HepG2 (cell line): ENCODE results near the gene SLC2A6. TPM values are rescaled to one million over a fixed set of nuclear protein-coding genes. Genes with fewer than 3 reads are reported as not detected.

Experiments
- ATAD3A ChIP-seq: sonication (generic); formaldehyde crosslinking; IDR thresholded peaks from 2 replicates; pipeline ENCODE4 v1.4.0; 2020; ENCODE audit warnings: missing genetic modification reagents
- ISL2 ChIP-seq: sonication (generic); formaldehyde crosslinking; IDR thresholded peaks from 2 replicates; pipeline ENCODE4 v1.5.0; 2020; ENCODE audit warnings: missing genetic modification reagents
- POLR2A ChIP-seq, 2 experiments: IDR thresholded peaks; 2 replicates each; pipeline ENCODE4 v1.6.1; 2011; ENCODE audit warnings: low read depth in 2 of 2, low read length in 2 of 2, mild to moderate bottlenecking in 1 of 2, moderate library complexity in 1 of 2; ENCODE audit not compliant: insufficient read depth in 1 of 2
- SMARCE1 ChIP-seq: fragments of 450-650 bp; IDR thresholded peaks from 2 replicates; pipeline ENCODE4 v1.6.1; 2017; ENCODE audit warnings: borderline replicate concordance
- TBP ChIP-seq: sonication (generic); formaldehyde crosslinking; IDR thresholded peaks from 2 replicates; pipeline ENCODE4 v1.5.0; 2020; ENCODE audit warnings: missing genetic modification reagents
- TP53 ChIP-seq: sonication (generic); formaldehyde crosslinking; conservative IDR thresholded peaks from 2 replicates; pipeline ENCODE4 v1.4.0; 2020; ENCODE audit warnings: missing genetic modification reagents
- YY1 ChIP-seq: IDR thresholded peaks from 2 replicates; pipeline ENCODE4 v1.6.1; 2011; ENCODE audit warnings: low read length, low read depth, moderate library complexity, mild to moderate bottlenecking; ENCODE audit not compliant: insufficient read depth, insufficient replicate concordance
- ZNF260 ChIP-seq: sonication (generic); formaldehyde crosslinking; IDR thresholded peaks from 2 replicates; pipeline ENCODE4 v1.4.0; 2020; ENCODE audit warnings: missing genetic modification reagents, low read depth, mild to moderate bottlenecking, borderline replicate concordance
- ZNF776 ChIP-seq: sonication (generic); formaldehyde crosslinking; IDR thresholded peaks from 2 replicates; pipeline ENCODE4 v1.4.0; 2020; ENCODE audit warnings: mild to moderate bottlenecking, missing genetic modification reagents
- ZNF781 ChIP-seq: sonication (generic); formaldehyde crosslinking; IDR thresholded peaks from 2 replicates; pipeline ENCODE4 v1.5.1; 2020; ENCODE audit warnings: borderline replicate concordance, mild to moderate bottlenecking, missing genetic modification reagents; ENCODE audit errors: not compliant biosample characterization
- ZNF790 ChIP-seq: sonication (generic); formaldehyde crosslinking; IDR thresholded peaks from 2 replicates; pipeline ENCODE4 v1.8.0; 2022; ENCODE audit warnings: missing genetic modification reagents, mild to moderate bottlenecking, borderline replicate concordance
- polyA plus RNA-seq, 8 experiments: library from polyadenylated mRNA; depleted of rRNA in 3 of 8; stranded (reverse) in 7 of 8; unstranded in 1 of 8; fragments of >200 nt; fragmentation: Illumina TruSeq in 4 of 8; extraction: Trizol in 4 of 8; gene quantifications; 2 replicates each; pipeline versions ENCODE4 v1.2.1 to v1.2.3, GENCODE V29; 2011 to 2016; ENCODE audit warnings: low read depth in 4 of 8, missing spikeins in 1 of 8, mixed read lengths in 1 of 8; ENCODE audit not compliant: insufficient read depth in 1 of 8
- total RNA-seq, 5 experiments: library from RNA; depleted of rRNA; stranded (reverse); fragments of >200 nt; fragmentation: Illumina TruSeq; extraction: Trizol; gene quantifications; 2 replicates each; pipeline ENCODE4 v1.2.3, GENCODE V29; 2016; ENCODE audit warnings: low read depth in 1 of 5
- TF ChIP-seq, protein P1 (sequence below): sonication (generic); formaldehyde crosslinking; IDR thresholded peaks from 2 replicates; pipeline ENCODE4 v1.8.0; 2022; ENCODE audit warnings: low read depth, missing genetic modification reagents
- TF ChIP-seq, protein P2 (sequence below): IDR thresholded peaks from 2 replicates; pipeline ENCODE4 v1.6.1; 2016; ENCODE audit warnings: missing genetic modification reagents, missing compliant biosample characterization
- TF ChIP-seq, protein P3 (sequence below): sonication (generic); formaldehyde crosslinking; IDR thresholded peaks from 2 replicates; pipeline ENCODE4 v1.8.1; 2023; ENCODE audit warnings: mild to moderate bottlenecking, missing genetic modification reagents
- TF ChIP-seq, protein P4 (sequence below): sonication (generic); formaldehyde crosslinking; IDR thresholded peaks from 2 replicates; pipeline ENCODE4 v1.8.1; 2023; ENCODE audit warnings: mild to moderate bottlenecking, missing genetic modification reagents
- TF ChIP-seq, protein P5 (sequence below): sonication (generic); formaldehyde crosslinking; IDR thresholded peaks from 2 replicates; pipeline ENCODE4 v1.9.0; 2022; ENCODE audit warnings: low read depth, missing genetic modification reagents
- TF ChIP-seq, protein P6 (sequence below): sonication (generic); formaldehyde crosslinking; IDR thresholded peaks from 2 replicates; pipeline ENCODE4 v1.8.1; 2023; ENCODE audit warnings: mild to moderate bottlenecking, inconsistent platforms, moderate library complexity, missing genetic modification reagents, borderline replicate concordance
- TF ChIP-seq, protein P7 (sequence below): sonication (generic); formaldehyde crosslinking; IDR thresholded peaks from 2 replicates; pipeline ENCODE4 v1.4.0; 2020; ENCODE audit warnings: missing genetic modification reagents, borderline replicate concordance

Gene SLC2A6
- total and polyA plus RNA-seq, 2 of the 13 experiments (the other 11 are each of a cell fraction or from before 2014, with no cell fraction given) = 4.1 to 15.0 TPM

DNA sequence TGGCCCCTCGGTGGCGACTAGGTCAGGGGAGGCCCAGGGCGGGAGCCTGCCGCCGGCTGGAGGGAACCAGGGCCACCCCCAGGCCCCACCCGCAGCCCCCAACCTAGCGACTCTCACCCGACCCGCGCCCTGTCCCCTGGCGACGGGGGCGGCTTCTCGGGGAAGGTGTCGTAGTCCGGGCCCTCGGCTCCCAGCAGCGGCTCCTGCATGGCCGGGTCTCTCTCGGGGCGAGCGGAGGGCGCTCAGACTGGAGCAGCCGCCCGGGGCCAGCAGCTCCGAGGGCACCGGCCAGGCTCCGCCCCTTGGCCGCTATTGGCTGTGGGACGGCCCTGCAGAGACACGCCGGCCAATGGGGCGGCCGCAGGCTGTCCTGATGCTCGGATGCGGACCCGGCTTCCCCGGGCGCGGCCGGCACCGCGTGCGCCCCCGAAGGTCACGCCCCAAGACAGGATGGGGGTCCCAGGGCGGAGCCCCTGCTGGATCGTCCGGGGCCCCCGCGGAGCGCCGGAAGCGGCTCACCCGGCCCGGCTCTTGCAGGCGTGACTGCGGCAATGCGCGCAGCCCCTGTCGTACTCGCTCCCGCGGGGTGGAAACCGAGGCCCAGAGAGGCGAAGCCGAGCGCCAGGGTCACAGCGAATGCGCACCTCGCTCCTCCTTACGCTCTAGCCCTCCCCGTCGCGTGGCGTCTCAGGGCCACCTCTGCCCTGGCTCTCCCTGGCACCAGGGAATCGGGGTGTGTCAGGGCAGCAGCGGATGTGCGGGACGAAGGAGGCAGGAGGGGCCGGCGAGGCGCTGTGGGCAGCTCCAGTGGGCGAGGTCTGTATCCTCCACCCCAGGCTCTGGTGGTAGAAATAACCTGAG is at the start of gene SLC2A6 (continued):
- TF ChIP-seq, protein P1, sequence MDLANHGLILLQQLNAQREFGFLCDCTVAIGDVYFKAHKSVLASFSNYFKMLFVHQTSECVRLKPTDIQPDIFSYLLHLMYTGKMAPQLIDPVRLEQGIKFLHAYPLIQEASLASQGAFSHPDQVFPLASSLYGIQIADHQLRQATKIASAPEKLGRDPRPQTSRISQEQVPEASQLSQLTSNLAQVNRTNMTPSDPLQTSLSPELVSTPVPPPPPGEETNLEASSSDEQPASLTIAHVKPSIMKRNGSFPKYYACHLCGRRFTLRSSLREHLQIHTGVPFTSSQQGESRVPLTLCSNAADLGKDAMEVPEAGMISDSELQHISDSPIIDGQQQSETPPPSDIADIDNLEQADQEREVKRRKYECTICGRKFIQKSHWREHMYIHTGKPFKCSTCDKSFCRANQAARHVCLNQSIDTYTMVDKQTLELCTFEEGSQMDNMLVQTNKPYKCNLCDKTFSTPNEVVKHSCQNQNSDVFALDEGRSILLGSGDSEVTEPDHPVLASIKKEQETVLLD (CRISPR knock-in tag) = no peak; the same call in 1 of the 2 replicates
- TF ChIP-seq SMARCE1 (no peak), YY1 (no peak), POLR2A (IDR thresholded peaks at IDR 0.05; ENCODE audit: insufficient read depth in 1 of 2, low read depth in 2 of 2, low read length in 2 of 2) (no peak), ZNF790 (CRISPR knock-in tag) (no peak), TP53 (CRISPR knock-in tag) (no peak), TBP (CRISPR knock-in tag) (no peak), ZNF781 (CRISPR knock-in tag) (no peak), ZNF776 (CRISPR knock-in tag) (peak; percentile 86), ATAD3A (no peak), ISL2 (CRISPR knock-in tag) (no peak), ZNF260 (CRISPR knock-in tag) (no peak)
- TF ChIP-seq, protein P2, sequence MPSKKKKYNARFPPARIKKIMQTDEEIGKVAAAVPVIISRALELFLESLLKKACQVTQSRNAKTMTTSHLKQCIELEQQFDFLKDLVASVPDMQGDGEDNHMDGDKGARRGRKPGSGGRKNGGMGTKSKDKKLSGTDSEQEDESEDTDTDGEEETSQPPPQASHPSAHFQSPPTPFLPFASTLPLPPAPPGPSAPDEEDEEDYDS (CRISPR knock-in tag) = peak; percentile 55
- TF ChIP-seq, protein P3, sequence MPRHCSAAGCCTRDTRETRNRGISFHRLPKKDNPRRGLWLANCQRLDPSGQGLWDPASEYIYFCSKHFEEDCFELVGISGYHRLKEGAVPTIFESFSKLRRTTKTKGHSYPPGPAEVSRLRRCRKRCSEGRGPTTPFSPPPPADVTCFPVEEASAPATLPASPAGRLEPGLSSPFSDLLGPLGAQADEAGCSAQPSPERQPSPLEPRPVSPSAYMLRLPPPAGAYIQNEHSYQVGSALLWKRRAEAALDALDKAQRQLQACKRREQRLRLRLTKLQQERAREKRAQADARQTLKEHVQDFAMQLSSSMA (CRISPR knock-in tag) = no peak; the same call in 1 of the 2 replicates
- TF ChIP-seq, protein P4, sequence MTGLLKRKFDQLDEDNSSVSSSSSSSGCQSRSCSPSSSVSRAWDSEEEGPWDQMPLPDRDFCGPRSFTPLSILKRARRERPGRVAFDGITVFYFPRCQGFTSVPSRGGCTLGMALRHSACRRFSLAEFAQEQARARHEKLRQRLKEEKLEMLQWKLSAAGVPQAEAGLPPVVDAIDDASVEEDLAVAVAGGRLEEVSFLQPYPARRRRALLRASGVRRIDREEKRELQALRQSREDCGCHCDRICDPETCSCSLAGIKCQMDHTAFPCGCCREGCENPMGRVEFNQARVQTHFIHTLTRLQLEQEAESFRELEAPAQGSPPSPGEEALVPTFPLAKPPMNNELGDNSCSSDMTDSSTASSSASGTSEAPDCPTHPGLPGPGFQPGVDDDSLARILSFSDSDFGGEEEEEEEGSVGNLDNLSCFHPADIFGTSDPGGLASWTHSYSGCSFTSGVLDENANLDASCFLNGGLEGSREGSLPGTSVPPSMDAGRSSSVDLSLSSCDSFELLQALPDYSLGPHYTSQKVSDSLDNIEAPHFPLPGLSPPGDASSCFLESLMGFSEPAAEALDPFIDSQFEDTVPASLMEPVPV (CRISPR knock-in tag) = peak; percentile 76
- TF ChIP-seq, protein P5, sequence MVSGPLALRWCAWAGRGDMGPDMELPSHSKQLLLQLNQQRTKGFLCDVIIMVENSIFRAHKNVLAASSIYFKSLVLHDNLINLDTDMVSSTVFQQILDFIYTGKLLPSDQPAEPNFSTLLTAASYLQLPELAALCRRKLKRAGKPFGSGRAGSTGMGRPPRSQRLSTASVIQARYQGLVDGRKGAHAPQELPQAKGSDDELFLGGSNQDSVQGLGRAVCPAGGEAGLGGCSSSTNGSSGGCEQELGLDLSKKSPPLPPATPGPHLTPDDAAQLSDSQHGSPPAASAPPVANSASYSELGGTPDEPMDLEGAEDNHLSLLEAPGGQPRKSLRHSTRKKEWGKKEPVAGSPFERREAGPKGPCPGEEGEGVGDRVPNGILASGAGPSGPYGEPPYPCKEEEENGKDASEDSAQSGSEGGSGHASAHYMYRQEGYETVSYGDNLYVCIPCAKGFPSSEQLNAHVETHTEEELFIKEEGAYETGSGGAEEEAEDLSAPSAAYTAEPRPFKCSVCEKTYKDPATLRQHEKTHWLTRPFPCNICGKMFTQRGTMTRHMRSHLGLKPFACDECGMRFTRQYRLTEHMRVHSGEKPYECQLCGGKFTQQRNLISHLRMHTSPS (CRISPR knock-in tag) = no peak; the same call in 1 of the 2 replicates
- TF ChIP-seq, protein P6, sequence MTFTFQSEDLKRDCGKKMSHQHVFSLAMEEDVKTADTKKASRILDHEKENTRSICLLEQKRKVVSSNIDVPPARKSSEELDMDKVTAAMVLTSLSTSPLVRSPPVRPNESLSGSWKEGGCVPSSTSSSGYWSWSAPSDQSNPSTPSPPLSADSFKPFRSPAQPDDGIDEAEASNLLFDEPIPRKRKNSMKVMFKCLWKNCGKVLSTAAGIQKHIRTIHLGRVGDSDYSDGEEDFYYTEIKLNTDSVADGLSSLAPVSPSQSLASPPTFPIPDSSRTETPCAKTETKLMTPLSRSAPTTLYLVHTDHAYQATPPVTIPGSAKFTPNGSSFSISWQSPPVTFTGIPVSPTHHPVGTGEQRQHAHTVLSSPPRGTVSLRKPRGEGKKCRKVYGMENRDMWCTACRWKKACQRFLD = no peak
- TF ChIP-seq, protein P7, sequence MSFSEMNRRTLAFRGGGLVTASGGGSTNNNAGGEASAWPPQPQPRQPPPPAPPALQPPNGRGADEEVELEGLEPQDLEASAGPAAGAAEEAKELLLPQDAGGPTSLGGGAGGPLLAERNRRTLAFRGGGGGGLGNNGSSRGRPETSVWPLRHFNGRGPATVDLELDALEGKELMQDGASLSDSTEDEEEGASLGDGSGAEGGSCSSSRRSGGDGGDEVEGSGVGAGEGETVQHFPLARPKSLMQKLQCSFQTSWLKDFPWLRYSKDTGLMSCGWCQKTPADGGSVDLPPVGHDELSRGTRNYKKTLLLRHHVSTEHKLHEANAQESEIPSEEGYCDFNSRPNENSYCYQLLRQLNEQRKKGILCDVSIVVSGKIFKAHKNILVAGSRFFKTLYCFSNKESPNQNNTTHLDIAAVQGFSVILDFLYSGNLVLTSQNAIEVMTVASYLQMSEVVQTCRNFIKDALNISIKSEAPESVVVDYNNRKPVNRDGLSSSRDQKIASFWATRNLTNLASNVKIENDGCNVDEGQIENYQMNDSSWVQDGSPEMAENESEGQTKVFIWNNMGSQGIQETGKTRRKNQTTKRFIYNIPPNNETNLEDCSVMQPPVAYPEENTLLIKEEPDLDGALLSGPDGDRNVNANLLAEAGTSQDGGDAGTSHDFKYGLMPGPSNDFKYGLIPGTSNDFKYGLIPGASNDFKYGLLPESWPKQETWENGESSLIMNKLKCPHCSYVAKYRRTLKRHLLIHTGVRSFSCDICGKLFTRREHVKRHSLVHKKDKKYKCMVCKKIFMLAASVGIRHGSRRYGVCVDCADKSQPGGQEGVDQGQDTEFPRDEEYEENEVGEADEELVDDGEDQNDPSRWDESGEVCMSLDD (CRISPR knock-in tag) = no peak; the same call in 1 of the 2 replicates
